ENCODE measurements around the gene NR5A2.

NR5A2 gene

GRCh38 chr1:200211157-200211556 lies 183.6 kb downstream of the NR5A2 start:
- DNase-seq = no peak

- DNase-seq = no peak
These were observed 185.9 kb downstream of the NR5A2 start for GRCh38 chr1:200213392-200213791.

GRCh38 chr1:200213921-200214320 lies 186.4 kb downstream of the NR5A2 start:
- no peak for DNase-seq

GRCh38 chr1:200215350-200215749 lies 187.8 kb downstream of the NR5A2 start:
- no peak for DNase-seq

- DNase-seq = no peak
These were observed 190.2 kb downstream of the NR5A2 start for GRCh38 chr1:200217703-200218102.

GRCh38 chr1:200221614-200222282 lies 194.2 kb downstream of the NR5A2 start:
- DNase-seq = no peak

- DNase-seq = no peak
These were observed 195.7 kb downstream of the NR5A2 start for GRCh38 chr1:200223207-200223606.

GRCh38 chr1:200223613-200224012 lies 196.1 kb downstream of the NR5A2 start:
- no peak for DNase-seq

GRCh38 chr1:200224315-200224714 lies 196.8 kb downstream of the NR5A2 start:
- DNase-seq = no peak

GRCh38 chr1:200226268-200226968 lies 198.9 kb downstream of the NR5A2 start:
- DNase-seq = no peak

- DNase-seq = no peak
These were observed 199.4 kb downstream of the NR5A2 start for GRCh38 chr1:200226969-200227303.
